NCI-H2171 treated with DMSO at 0.1 percent for 48 hours (cell line): ENCODE measurements around the gene DAB1.
"Not testable (repeated sequence)": the region's sequence is repeated elsewhere in the genome, so short reads cannot be mapped to it uniquely, and the experiment has no call there.

Experiments
- DNase-seq: peaks from one replicate; lab custom pipeline; 2025; lab: John Stamatoyannopoulos, UW

Gene DAB1

DNA sequence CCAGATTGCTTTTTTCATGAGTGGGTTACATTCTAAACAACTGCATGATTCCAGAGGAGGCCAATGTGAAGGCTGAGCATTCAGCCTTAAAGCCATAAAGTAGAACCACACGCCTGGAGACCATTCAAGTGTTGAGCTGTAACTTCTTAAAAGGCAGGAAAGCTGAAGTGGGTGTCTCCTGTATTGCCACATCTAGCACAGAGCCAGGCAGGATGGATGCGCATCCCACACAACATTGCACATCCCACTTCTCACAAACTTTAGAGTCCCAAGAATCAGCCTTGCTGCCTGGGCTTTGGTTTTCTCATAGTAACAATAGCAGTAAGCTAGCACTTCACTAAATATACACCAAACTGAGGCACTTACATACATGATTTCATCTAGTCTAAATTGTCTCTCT is 151.7 kb downstream of the DAB1 start:
- no peak for DNase-seq

DNA sequence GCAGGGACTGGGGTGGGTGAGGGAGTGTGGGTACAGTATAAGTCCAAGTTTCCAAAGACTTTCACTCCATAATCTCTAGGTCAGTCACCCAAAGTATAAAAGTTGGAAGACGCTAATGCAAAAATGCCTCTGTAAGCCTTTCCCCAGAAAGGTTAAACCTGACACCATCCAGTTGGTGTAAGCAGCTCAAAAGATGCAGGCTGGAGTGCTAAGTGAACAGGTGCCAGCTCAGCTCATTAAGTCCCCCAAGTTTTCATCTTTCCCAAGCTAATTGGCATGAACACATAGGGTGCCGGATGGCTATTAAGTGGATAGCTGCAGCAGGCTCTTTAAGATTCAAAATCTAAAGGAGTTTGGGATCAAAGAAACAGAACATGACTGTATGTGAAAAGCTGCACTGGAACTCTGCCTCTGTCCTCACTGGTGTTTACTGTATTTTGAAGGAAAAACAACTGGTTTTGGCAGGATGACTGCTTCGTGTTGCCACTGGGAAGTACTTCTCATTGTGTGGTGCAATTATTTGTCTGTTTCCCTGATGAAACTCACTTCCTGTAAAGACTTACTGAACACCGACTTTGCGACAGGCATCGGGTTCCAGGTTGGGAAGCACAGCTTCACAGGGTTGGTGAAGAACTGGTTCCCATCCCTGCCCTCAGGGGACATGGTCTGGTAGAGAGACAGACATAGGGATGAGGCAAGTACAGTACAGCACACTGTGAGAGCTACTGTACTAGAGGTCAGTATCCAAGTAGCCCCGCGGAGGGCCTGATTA is 152.7 kb downstream of the DAB1 start:
- peak; percentile 84 for DNase-seq

DNA sequence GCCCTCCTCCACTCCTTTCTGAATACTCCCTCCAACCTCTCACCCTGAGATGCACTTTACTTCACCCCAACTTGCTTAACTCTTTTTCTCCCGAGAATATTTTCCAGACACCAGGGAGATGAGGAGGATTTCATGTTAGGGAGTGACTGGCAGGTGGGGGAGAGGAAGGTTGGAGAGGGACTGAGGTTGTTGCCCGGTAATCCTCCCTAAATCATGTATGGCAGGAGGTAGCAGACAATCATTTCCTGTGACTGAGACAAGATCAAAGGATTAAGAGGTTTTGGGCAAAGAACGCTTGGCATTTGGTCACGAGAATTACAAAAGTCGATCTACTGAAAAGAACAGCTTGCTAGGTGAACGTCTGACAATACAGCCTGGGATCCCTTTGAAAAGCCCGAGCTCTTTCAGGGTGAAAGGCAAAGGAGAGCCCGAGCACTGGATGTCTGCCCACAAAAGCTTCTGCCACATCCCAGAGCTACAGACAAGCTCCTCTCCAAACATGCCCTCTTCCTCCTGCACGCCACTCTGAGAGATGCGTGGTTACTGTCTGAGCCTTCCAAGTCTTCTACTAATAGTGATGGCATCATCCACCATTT is 154.1 kb downstream of the DAB1 start:
- DNase-seq: no peak

DNA sequence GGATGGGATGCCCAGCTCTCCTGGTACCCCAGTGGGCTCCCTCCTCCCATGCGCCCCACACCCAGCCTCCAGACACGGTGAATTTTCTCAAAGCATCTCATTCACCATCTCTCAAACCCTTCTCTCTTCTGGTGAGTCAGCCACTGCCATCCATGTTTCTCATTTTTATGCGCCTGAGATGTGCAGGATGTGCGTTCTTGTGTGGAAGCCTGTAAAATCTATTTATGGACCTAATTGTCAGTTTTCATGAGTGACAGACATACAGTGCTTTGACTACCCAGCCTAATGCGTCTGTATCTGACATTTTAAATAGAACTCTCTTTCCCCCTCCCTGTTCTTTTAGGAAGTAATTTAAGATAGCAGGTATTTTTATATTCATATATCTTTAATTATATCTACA is 158.8 kb downstream of the DAB1 start:
- no peak for DNase-seq

DNA sequence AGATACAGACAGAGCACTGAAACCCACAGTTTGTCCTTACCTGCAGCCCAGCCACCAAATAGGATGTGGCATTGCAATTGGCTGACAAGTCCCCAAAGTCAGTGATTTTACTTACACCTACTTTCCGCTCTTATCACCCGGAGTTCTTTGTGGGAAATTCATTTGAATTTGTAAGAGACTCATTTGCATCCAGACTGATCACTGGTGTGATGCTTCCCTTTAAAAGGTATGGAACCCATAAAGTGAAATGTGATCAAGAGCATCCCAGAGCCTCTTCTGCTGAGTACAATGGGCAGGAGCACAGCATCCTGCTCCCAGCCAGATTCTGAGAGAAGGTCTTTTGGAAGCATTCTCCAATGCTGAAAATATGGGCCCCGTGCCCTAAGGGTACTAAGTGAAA is 161.4 kb downstream of the DAB1 start:
- no peak for DNase-seq

DNA sequence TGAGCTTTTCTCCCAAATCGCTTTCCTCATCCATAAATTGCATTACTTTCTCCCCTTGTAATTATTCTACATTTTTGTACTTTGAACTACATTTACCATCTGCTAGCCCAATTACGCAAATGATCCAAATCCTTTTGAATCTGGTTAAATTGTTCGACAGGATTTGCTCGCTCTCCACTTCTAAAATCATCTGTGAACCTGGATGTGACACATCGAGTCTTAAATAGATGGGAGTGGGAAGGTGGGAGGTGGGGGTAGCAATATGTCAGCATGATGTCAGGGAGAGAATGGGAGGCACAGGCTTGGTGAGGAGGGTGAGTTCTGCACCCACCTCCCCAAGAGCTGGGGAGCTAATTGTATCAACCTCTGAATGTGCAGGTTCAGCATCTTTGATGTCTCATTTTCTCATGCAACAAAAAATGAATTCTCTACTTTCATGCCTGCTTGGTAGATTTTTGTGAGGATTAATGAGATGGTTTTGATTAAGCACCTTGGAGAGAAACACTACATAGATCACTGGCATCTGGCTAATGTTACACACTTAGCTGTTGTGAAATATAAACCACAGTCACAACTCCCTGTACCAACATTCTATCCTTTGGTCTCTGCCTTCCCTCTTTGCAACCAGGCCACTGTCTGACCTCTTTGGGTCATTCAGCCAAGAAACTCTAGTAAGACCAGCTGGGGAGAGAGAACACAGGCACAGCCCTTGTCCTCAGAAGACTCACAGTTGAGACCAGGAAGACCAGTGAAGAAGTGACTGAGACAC is 165.1 kb downstream of the DAB1 start:
- no peak for DNase-seq

DNA sequence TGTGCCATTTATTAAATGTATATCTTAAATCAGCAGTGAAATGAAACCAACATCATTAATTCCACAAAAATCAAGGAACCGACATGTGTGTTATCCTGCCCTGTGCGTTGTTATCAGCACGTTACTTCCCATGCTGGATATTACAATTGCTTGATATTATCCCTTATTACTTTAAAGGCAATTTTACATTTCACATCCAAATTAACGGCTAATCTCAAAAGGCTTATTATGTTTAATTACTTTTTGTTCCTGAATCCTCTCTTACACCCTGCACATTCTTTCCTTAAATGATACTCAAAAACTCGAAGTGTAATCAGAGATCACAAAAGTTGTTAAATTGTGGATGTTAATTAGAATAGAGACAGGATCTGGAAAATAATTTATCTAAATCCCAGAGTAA is 167.9 kb downstream of the DAB1 start:
- no peak for DNase-seq

DNA sequence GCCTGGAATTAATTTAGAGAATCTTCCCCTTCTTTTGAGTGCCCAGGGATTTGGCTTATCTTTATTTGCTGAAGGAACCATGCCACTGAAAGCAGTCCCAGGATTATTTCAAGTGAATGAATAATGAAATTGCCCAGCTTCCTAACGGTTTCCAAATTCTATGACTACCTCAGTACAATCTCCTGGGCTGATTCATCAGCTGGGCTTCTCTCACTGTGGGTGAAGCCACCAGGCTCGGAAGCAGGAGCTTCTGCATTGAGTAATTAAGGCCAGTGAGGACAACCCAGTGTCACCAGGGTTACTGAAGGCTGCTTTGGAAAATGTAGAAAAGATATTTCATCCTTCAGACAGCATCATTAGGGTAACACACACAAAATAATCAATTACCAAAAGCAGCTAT is 169.8 kb downstream of the DAB1 start:
- no peak for DNase-seq

DNA sequence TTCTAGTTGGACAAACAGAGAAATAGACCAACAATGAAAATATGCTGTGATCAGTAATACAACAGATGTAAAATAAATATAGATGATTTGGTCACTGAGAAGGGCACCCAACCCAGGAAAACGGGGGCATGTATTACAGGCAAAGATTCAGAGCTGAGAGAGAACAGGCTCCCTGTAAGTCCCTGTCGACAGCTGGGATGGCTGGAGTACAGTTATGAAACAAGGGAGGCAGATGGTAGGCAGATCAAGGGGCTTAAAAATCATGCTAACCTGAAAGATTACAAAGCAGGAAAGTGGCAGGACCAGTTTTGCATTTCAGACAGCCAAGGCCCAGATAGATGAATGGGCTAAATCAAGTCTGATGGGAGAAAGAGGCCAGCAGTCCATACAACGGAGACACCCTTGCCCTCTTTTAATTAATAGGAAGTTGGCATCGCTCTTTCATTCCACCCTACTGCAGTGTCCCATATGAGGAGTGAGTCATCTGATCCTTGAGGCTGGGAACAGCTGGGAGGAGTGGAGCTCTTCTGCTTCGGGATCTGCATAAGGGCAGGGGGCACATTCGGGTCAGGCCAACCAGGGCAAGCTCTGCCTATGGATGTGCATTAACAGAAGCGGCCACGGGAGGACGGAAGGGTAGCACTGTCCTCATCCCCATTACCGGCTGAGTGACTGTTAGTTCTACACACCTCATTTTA is 171.1 kb downstream of the DAB1 start:
- DNase-seq: peak; percentile 81

DNA sequence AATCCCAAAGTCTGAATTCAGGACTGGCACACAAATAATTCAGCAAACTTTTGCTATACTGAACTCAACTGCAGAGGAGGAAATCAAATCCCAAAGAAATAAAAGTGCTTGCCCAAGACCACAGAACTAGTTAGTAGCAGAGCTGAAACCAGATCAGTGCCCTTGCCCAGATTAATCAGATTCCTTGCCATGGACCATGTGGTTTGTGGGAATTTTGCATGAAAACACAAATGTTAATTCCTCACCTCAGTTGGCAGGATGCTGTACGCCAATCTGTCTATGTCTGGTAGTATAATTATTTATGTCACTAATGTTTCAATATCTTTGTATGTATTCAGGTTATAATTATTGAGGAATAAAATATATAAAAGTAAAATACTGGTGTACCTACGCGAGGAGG is 173.8 kb downstream of the DAB1 start:
- DNase-seq: no peak

DNA sequence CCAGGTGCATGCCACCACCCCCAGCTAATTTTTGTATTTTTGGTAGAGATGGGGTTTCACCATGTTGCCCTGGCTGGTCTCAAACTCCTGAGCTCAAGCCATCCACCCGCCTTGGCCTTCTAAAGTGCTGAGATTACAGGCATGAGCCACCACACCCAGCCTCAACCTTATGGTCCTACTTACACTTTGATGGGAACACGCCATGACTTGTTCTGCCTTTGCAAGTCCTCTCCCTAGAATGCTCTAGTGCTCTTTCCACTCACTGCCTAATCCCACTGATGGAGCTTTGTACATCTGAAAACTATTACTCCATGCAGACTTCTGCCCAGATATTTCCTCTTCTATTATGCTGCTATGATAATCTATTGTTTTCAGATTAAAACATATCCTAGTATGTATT is 174.3 kb downstream of the DAB1 start:
- no peak for DNase-seq

DNA sequence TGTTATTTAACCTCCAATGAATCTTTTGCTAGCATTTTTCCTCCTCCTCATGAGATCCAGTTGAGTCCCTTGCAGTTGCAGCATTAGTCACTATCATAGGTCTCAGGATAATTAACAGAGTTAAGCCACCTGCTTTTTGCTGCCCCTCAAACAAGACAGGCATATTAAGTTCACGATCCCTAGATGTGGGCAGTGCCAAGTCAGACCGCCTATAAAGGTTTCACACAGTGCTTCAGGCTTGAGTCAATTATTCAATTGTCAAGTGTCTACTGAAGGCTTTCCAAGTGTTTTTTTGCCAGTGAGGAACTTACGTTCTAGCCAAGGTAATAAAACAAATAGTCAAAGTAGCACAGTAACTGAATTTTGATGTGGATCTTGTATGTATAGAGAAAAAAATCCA is 175.0 kb downstream of the DAB1 start:
- DNase-seq: no peak

DNA sequence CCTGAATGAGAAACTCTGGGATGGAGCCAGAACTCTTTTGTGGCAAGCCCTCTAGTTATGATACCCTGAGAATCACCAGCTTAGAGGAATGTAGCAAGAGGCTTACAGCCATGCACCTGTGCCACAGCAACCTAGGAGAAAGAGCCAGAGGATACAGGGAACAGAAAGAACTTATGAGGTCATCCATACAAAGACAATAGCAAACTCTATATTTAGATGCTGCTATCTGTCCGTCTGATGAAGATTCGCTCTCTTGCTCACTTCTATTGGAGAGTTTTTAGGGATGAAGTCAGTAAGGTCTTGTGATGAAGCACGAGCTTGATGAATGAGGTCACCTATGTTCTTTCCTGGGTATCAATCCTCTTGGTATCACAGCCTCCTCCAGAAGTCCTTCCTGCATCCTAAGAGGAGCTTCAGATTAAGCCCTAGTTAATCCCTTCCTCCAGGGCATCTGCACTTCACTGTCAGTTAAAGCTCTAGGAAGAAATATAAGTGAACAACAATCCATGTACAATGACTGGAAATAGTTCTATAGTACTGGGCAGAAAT is 185.6 kb downstream of the DAB1 start:
- DNase-seq: no peak

DNA sequence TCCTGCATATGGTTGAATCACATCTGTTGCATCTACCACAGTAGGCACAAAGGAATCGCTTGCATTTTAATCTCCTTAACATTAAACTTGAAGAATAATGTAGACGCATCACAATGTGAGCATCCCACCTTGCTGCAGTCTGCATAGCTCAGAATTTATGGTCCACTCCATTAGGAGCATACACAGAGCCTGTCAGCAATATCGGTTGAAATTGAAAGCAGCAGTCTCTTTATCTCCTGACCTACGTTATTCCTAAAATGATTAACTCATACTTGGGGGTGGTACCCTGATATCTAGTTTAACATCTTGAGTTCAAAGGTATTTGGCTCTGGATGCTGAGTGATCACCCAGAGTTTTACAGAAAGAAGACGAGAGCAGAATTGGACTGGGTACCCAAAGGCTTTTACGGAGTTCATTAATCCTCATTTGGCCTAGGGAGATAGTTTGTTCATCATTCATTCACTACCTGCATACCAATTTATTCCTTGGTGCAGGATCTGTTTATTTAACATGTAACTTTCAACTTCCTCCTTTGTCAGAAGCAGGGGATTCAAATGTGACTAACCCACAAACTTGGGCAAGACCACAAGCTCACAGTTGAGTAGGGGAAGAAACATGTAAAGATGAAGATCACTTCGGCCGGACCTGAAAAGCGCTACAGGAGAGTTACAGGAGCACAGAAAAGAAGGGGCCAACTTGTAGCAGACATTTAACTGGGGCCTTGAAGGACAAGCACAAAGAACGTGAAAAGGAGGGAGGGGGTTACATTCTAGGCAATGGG is 187.9 kb downstream of the DAB1 start:
- no peak for DNase-seq

DNA sequence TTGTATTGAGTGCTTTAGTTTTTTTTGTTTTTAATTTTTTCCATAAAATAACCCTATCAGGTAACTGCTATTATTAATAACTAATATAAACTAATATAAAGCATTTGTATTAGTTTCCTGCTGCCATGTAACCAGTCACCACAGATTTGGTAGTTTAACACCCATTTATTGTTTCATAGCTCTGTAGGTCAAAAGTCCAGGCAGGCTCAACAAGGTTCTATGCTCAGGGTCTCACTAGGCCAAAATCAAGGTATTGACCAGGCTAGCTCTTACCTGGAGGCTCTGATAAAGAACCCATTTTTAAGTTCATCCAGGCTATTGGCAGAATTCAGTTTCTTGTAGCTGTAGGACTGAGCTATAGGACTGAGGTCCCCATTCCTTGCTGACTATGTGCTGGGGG is 189.4 kb downstream of the DAB1 start:
- DNase-seq: no peak

DNA sequence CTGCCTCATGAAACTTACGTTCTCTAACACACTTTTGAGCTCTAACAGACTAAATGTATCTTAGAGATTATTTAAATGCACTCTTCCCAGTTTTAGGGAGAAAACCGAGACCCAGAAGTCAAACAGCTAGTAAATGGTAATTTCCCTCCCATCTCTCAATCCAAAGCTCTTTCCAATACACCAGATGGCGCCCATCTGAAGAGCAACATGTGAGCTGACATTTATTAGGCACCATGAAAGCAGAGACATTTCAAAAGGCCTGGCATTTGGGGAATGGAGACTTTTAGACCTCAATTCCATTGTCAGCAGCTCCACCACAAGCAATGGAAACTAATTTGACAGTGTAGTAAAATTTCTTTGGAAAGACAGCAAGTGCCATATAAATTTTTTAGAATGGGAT is 191.4 kb downstream of the DAB1 start:
- peak; percentile 10 for DNase-seq

DNA sequence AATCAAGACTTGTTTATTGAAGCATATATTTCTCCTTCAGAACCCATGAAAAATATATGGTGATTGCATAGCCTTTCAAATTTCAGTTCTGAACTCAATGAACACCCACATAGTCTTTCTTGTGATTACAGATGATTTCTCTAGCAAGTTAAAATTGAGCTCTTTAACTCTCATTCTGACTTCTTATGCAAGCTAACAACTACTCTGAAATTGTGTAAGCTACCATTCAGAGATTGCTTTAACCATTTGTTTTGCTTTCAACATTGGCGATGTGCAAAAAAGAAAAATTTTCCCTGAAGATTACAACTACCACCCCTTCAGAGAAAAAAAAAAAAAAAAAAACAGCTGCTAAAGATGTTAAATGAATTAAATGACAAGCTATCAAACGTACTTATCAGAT is 193.9 kb downstream of the DAB1 start:
- DNase-seq: no peak

DNA sequence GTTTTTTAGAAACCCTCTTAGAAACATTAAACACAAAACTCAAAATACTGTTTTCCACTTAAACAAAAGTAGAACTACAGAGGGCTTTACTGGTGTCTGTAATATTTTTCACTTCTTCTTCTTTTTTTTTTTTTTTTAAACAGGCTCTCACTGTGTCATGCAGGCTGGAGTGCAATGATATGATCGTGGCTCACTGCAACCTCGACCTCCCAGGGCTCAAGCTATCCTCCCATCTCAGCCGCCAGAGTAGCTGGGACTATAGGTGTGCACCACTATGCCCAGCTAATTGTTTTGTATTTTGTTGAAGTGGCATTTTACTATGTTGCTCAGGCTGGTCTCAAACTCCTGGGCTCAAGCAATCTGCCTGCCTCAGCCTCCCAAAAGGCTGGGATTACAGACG is 194.8 kb downstream of the DAB1 start:
- no peak for DNase-seq

DNA sequence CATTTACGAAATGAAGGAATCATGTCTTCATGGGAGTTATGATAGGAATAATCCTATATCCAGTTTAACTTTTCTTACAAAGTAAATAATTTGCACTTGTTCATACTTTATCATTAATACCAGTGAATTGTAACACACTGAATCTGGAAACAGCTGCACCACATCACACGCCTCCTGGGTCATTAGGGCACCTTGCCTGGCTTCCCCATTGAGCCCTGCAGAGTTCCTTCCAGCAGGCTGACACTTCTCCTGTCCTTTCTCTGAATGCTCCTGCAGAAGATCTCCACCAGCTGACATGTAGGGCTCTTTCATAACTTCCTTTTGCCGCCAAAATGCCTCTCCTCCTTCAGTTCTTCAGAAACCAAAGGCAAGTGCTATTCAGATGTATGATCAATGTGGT is 201.1 kb downstream of the DAB1 start:
- no peak for DNase-seq

DNA sequence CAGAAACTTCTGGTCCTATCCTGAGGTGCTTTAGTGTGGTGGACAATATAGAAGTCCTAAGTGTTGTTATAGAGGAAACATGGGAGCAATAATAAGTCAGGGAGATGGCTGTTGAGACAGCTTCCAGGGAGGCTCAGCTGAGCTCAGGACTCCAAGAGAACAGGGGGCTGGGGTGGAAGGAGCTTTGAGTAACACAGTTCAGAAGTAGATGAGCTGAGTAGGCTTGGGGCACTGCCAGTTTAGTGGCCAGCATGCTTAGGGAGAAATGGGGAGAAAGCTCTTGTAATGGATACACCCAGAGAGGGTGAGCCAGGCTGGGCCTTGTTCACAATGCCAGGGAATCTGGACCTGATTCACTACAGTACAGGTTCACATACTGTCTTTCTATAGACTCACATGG is 201.6 kb downstream of the DAB1 start:
- DNase-seq: no peak

DNA sequence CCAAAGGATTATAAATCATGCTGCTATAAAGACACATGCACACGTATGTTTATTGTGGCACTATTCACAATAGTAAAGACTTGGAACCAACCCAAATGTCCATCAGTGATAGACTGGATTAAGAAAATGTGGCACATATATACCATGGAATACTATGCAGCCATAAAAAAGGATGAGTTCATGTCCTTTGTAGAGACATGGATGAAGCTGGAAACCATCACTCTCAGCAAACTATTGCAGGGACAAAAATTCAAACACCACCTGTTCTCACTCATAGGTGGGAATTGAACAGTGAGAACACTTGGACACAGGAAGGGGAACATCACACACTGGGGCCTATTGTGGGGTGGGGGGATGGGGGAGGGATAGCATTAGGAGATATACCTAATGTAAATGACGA is 203.0 kb downstream of the DAB1 start:
- not testable (repeated sequence) for DNase-seq
